Measurements from ENCODE around the gene GP2.

GP2 gene

GRCh38 chr16:20359997-20360396 lies 32.7 kb upstream of the GP2 start:
- TF ChIP-seq EP300 (IDR thresholded peaks at IDR 0.05; ENCODE audit: borderline replicate concordance) = no peak
- TF ChIP-seq FOXM1 (IDR thresholded peaks at IDR 0.05; ENCODE audit: borderline replicate concordance, low read depth) = no peak
- TF ChIP-seq TEAD4 (IDR thresholded peaks at IDR 0.05) = no peak
- TF ChIP-seq EGR1 (IDR thresholded peaks at IDR 0.05) = no peak

DNA sequence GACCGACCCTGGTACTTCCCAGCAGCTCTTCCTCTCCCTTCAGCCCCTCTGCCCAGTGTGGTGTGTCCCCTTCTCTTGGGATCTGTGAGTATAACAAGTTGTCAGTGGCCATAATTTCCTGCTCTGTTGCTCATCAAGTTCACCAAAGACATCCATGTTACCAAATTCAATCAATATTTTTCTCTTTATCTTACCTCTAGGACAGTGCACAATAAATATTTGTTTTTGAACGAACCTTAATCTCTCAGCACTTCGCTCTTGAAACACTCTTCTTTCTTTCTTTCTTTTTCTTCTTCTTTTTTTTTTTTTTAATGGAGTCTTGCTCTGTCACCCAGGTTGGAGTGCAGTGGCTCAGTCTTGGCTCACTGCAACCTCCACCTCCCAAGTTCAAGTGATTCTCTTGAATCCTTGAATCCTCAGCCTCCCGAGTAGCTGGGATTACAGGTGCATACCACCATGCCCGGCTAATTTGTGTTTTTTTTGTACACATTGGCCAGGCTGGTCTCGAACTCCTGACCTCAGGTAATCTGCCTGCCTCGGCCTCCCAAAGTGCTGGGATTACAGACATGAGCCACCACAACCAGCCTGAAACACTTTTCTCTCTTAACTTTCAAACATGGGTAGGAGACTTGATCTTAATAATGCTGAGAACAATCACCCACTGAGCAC lies 27.9 kb upstream of the GP2 start:
- TF ChIP-seq RAD21 (IDR thresholded peaks at IDR 0.05; ENCODE audit: low read depth) (no peak), YY1 (IDR thresholded peaks at IDR 0.05; ENCODE audit: low read depth) (no peak), REST (IDR thresholded peaks at IDR 0.05; ENCODE audit: low read depth) (no peak), CEBPB (IDR thresholded peaks at IDR 0.05) (no peak), ZBTB7A (IDR thresholded peaks at IDR 0.05; ENCODE audit: low read depth) (no peak), CREB1 (IDR thresholded peaks at IDR 0.05; ENCODE audit: low read depth) (no peak), EP300 (IDR thresholded peaks at IDR 0.05; ENCODE audit: borderline replicate concordance) (no peak), NFIC (IDR thresholded peaks at IDR 0.05) (no peak), TAF1 (IDR thresholded peaks at IDR 0.05; ENCODE audit: low read depth) (no peak), USF1 (IDR thresholded peaks at IDR 0.05) (no peak), TEAD4 (IDR thresholded peaks at IDR 0.05) (no peak), TCF12 (IDR thresholded peaks at IDR 0.05; ENCODE audit: low read depth) (no peak), EGR1 (IDR thresholded peaks at IDR 0.05) (no peak), FOXM1 (IDR thresholded peaks at IDR 0.05; ENCODE audit: borderline replicate concordance, low read depth) (no peak)
- TF ChIP-seq, protein P1, sequence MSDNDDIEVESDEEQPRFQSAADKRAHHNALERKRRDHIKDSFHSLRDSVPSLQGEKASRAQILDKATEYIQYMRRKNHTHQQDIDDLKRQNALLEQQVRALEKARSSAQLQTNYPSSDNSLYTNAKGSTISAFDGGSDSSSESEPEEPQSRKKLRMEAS (IDR thresholded peaks at IDR 0.05) = no peak

- TF ChIP-seq ZBTB7A (IDR thresholded peaks at IDR 0.05; ENCODE audit: low read depth) (no peak), EP300 (IDR thresholded peaks at IDR 0.05; ENCODE audit: borderline replicate concordance) (no peak), FOXM1 (IDR thresholded peaks at IDR 0.05; ENCODE audit: borderline replicate concordance, low read depth) (no peak), TAF1 (IDR thresholded peaks at IDR 0.05; ENCODE audit: low read depth) (no peak), TCF12 (IDR thresholded peaks at IDR 0.05; ENCODE audit: low read depth) (no peak), USF1 (IDR thresholded peaks at IDR 0.05) (no peak), EGR1 (IDR thresholded peaks at IDR 0.05) (no peak), REST (IDR thresholded peaks at IDR 0.05; ENCODE audit: low read depth) (no peak), CEBPB (IDR thresholded peaks at IDR 0.05) (no peak), CREB1 (IDR thresholded peaks at IDR 0.05; ENCODE audit: low read depth) (no peak), RAD21 (IDR thresholded peaks at IDR 0.05; ENCODE audit: low read depth) (no peak), TEAD4 (IDR thresholded peaks at IDR 0.05) (no peak), NFIC (IDR thresholded peaks at IDR 0.05) (no peak), YY1 (IDR thresholded peaks at IDR 0.05; ENCODE audit: low read depth) (no peak)
- TF ChIP-seq, protein P1 (IDR thresholded peaks at IDR 0.05) = no peak
Measured at GRCh38 chr16:20353379-20353778, 26.1 kb upstream of the GP2 start.

DNA sequence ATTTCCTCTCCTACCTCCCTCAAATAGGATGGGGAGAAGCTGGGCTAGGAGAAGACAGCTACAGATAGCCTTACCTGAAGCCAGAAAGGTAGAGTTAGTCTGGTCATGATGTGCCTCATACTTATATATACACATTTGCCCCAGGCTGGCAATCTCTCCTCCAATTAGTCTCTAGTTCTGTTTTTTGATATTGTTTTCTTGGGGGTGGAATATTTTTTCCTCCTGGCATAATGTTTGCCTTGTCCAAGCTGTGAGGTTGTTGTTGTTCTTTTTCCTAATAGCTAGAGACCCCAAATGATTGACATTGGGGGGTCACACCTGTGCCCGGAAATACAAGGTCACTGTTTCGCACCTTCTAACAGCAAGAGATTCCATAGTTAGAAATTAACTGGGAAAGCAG lies 25.3 kb upstream of the GP2 start, which contains the start of gene UMOD:
TSS of gene UMOD (minus strand) at position 101 of the 400 bp plus-strand sequence. CDS start 1,978 bp downstream, outside the sequence.
- TF ChIP-seq REST (IDR thresholded peaks at IDR 0.05; ENCODE audit: low read depth) (no peak), NFIC (IDR thresholded peaks at IDR 0.05) (no peak), EP300 (IDR thresholded peaks at IDR 0.05; ENCODE audit: borderline replicate concordance) (no peak), CREB1 (IDR thresholded peaks at IDR 0.05; ENCODE audit: low read depth) (no peak), RAD21 (IDR thresholded peaks at IDR 0.05; ENCODE audit: low read depth) (no peak), TCF12 (IDR thresholded peaks at IDR 0.05; ENCODE audit: low read depth) (no peak)
- TF ChIP-seq, protein P1 (IDR thresholded peaks at IDR 0.05) = no peak

Measured in Ishikawa (cell line).